ENCODE measurements around the gene APOOL. TPM values are rescaled to one million over a fixed set of nuclear protein-coding genes. Genes with fewer than 3 reads are reported as not detected.

APOOL gene
- total RNA-seq, 1 experiment from 2014 or later = 21.7 TPM

- no TSS peak for BruUV-seq (replicated peaks)
- H4K20me1 ChIP-seq (ENCODE audit: insufficient read depth) = no peaks in the 10 kb centered on the region
- H3K27ac ChIP-seq = no peak overlapping the region
- H3K36me3 ChIP-seq (ENCODE audit: low read depth) = no peaks in the 10 kb centered on the region
- no peak for DNase-seq
- H3K4me2 ChIP-seq = no peak overlapping the region
- intact Hi-C loops (cut with micrococcal nuclease; ENCODE audit: unreplicated experiment) = no loop called here
- H2AFZ ChIP-seq = no peak overlapping the region
- H3K9me2 ChIP-seq (ENCODE audit: insufficient read depth) = no peaks in the 10 kb centered on the region
- H3F3A ChIP-seq (ENCODE audit: insufficient read depth, low read depth) = no peaks in the 10 kb centered on the region
- no peaks in the 10 kb centered on the region for H3K4me1 ChIP-seq (replicated peaks; ENCODE audit: insufficient read depth)
- TF ChIP-seq, protein P1, sequence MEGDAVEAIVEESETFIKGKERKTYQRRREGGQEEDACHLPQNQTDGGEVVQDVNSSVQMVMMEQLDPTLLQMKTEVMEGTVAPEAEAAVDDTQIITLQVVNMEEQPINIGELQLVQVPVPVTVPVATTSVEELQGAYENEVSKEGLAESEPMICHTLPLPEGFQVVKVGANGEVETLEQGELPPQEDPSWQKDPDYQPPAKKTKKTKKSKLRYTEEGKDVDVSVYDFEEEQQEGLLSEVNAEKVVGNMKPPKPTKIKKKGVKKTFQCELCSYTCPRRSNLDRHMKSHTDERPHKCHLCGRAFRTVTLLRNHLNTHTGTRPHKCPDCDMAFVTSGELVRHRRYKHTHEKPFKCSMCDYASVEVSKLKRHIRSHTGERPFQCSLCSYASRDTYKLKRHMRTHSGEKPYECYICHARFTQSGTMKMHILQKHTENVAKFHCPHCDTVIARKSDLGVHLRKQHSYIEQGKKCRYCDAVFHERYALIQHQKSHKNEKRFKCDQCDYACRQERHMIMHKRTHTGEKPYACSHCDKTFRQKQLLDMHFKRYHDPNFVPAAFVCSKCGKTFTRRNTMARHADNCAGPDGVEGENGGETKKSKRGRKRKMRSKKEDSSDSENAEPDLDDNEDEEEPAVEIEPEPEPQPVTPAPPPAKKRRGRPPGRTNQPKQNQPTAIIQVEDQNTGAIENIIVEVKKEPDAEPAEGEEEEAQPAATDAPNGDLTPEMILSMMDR (conservative IDR thresholded peaks at IDR 0.05) = no peak
- no peak for TF ChIP-seq EZH2 (IDR thresholded peaks at IDR 0.05; ENCODE audit: low read depth)
- H3K27me3 ChIP-seq (ENCODE audit: insufficient read depth, low read depth) = no peaks in the 10 kb centered on the region
- CTCF ChIA-PET = no interaction called here
- POLR2A ChIA-PET (ENCODE audit: unreplicated experiment) = no interaction called here
- H3K79me2 ChIP-seq (ENCODE audit: low read depth) = no peaks in the 10 kb centered on the region
- H3K9me3 ChIP-seq (ENCODE audit: insufficient read depth, low read depth) = no peaks in the 10 kb centered on the region
- H3K4me3 ChIP-seq = no peak overlapping the region
Measured at GRCh38 chrX:85037114-85037513, 33.4 kb downstream of the APOOL start.

- no peak overlapping the region for H3K4me3 ChIP-seq
- H3K4me2 ChIP-seq = no peak overlapping the region
- H2AFZ ChIP-seq = no peak overlapping the region
- no peak for DNase-seq
- H3K4me1 ChIP-seq (replicated peaks; ENCODE audit: insufficient read depth) = peaks cover 9% of the 10 kb centered on the region
- no peaks in the 10 kb centered on the region for H3K9me3 ChIP-seq (ENCODE audit: insufficient read depth, low read depth)
- TF ChIP-seq EZH2 (IDR thresholded peaks at IDR 0.05; ENCODE audit: low read depth) = no peak
- TF ChIP-seq, protein P1 (conservative IDR thresholded peaks at IDR 0.05) = no peak
- H3K27ac ChIP-seq = 0 out of 2 replicates have a peak overlapping the region, but pooled peaks have one; percentile 43
- no peaks in the 10 kb centered on the region for H4K20me1 ChIP-seq (ENCODE audit: insufficient read depth)
- intact Hi-C loops (cut with micrococcal nuclease; ENCODE audit: unreplicated experiment) = loop anchor here (5.0 kb wide), 1 partner anchor 324 kb away; no protein-coding TSS in a partner anchor
- no peaks in the 10 kb centered on the region for H3F3A ChIP-seq (ENCODE audit: insufficient read depth, low read depth)
- BruUV-seq (replicated peaks) = no TSS peak
- POLR2A ChIA-PET (ENCODE audit: unreplicated experiment) = no interaction called here
- no peaks in the 10 kb centered on the region for H3K36me3 ChIP-seq (ENCODE audit: low read depth)
- no peaks in the 10 kb centered on the region for H3K79me2 ChIP-seq (ENCODE audit: low read depth)
- no peaks in the 10 kb centered on the region for H3K9me2 ChIP-seq (ENCODE audit: insufficient read depth)
- H3K27me3 ChIP-seq (ENCODE audit: insufficient read depth, low read depth) = no peaks in the 10 kb centered on the region
- CTCF ChIA-PET = no interaction called here
Measured at GRCh38 chrX:85051627-85052026, 48.0 kb downstream of the APOOL start.

GRCh38 chrX:85052205-85052604 lies 48.5 kb downstream of the APOOL start:
- H2AFZ ChIP-seq = no peak overlapping the region
- POLR2A ChIA-PET (ENCODE audit: unreplicated experiment) = no interaction called here
- H3K9me2 ChIP-seq (ENCODE audit: insufficient read depth) = no peaks in the 10 kb centered on the region
- peaks cover 9% of the 10 kb centered on the region for H3K4me1 ChIP-seq (replicated peaks; ENCODE audit: insufficient read depth)
- intact Hi-C loops (cut with micrococcal nuclease; ENCODE audit: unreplicated experiment) = loop anchor here (5.0 kb wide), 1 partner anchor 325 kb away; no protein-coding TSS in a partner anchor
- CTCF ChIA-PET = no interaction called here
- no peaks in the 10 kb centered on the region for H3K36me3 ChIP-seq (ENCODE audit: low read depth)
- H3K4me2 ChIP-seq = no peak overlapping the region
- BruUV-seq (replicated peaks) = no TSS peak
- no peaks in the 10 kb centered on the region for H3K9me3 ChIP-seq (ENCODE audit: insufficient read depth, low read depth)
- DNase-seq = no peak
- H3K27me3 ChIP-seq (ENCODE audit: insufficient read depth, low read depth) = no peaks in the 10 kb centered on the region
- H3F3A ChIP-seq (ENCODE audit: insufficient read depth, low read depth) = no peaks in the 10 kb centered on the region
- H3K27ac ChIP-seq = peak overlapping the region; percentile 43
- H3K4me3 ChIP-seq = no peak overlapping the region
- H3K79me2 ChIP-seq (ENCODE audit: low read depth) = no peaks in the 10 kb centered on the region
- no peaks in the 10 kb centered on the region for H4K20me1 ChIP-seq (ENCODE audit: insufficient read depth)
- TF ChIP-seq, protein P1 (conservative IDR thresholded peaks at IDR 0.05) = no peak
- TF ChIP-seq EZH2 (IDR thresholded peaks at IDR 0.05; ENCODE audit: low read depth) = no peak
